K562 (cell line): ENCODE measurements around the gene PCBP4. TPM values are rescaled to one million over a fixed set of nuclear protein-coding genes. Genes with fewer than 3 reads are reported as not detected.

Experiments used
- ATAC-seq: fragments of 200-7000 bp; cut with Tn5 transposase; 3 replicates; pipeline ENCODE4 v1.9.1; 2020; ENCODE audit warnings: moderate library complexity
- BruUV-seq: library from RNA; stranded (reverse); fragments of 400-500 nt; replicated peaks from 2 replicates; lab custom pipeline; 2021; lab: Mats Ljungman, UMichigan
- CTCF ChIA-PET: fragments of 300-600 bp; formaldehyde crosslinking; extraction: SDS; loops from one replicate; lab custom pipeline; 2021; ENCODE audit warnings: low intra/inter-chr PET ratio; lab: Yijun Ruan, JAX
- POLR2A ChIA-PET: fragments of 300-600, 350-650 bp; sonication (Branson Sonifier 250); formaldehyde crosslinking; extraction: SDS; loops from one replicate; lab custom pipeline; 2021; ENCODE audit warnings: antibody characterized with exemption, inconsistent platforms; lab: Yijun Ruan, JAX
- DNase-seq, 4 experiments: peaks; one replicate each; pipeline versions ENCODE4 v3.0.0 to v3.0.0-alpha.2; 2011 to 2018; ENCODE audit warnings: low spot score in 3 of 4, mixed read lengths in 3 of 4; ENCODE audit errors: extremely low read depth in 1 of 4
- FAIRE-seq: peaks from 2 replicates; lab custom pipeline; 2011; peaks lifted over from hg19 to GRCh38; lab: Jason Lieb, UNC
- H2AFZ ChIP-seq: 2 replicates; pipeline ENCODE4 v1.6.0; 2011; ENCODE audit warnings: low read depth, low read length, control low read depth, inconsistent platforms
- H3K27ac ChIP-seq: fragments of 200-600 bp; 3 replicates; pipeline ENCODE4 v1.8.0; 2011; ENCODE audit warnings: low read depth, mild to moderate bottlenecking, control low read depth, inconsistent platforms, low read length, moderate library complexity, mixed read lengths; ENCODE audit errors: extremely low read depth
- H3K27me3 ChIP-seq, 2 experiments: fragments of 300-600 bp in 1 of 2; 2 replicates in 1 of 2; 3 replicates in 1 of 2; pipeline versions ENCODE4 v1.6.0 to v1.8.0; 2011; ENCODE audit warnings: inconsistent platforms in 2 of 2, low read length in 2 of 2, mild to moderate bottlenecking in 1 of 2, mixed read lengths in 1 of 2, moderate library complexity in 1 of 2; ENCODE audit not compliant: control insufficient read depth in 2 of 2, insufficient read depth in 2 of 2
- H3K36me3 ChIP-seq: fragments of 300-600 bp; 3 replicates; pipeline ENCODE4 v1.8.0; 2011; ENCODE audit warnings: mild to moderate bottlenecking, low read length, inconsistent platforms; ENCODE audit not compliant: control insufficient read depth, insufficient read depth
- H3K4me1 ChIP-seq, 2 experiments: fragments of 200-600 bp in 1 of 2; replicated peaks in 1 of 2; 2 replicates in 1 of 2; 3 replicates in 1 of 2; pipeline versions ENCODE4 v1.5.1 to v1.8.0; 2011; ENCODE audit warnings: inconsistent platforms in 2 of 2, low read length in 2 of 2, mild to moderate bottlenecking in 1 of 2, mixed read lengths in 1 of 2, moderate library complexity in 1 of 2; ENCODE audit not compliant: control insufficient read depth in 2 of 2, insufficient read depth in 2 of 2
- H3K4me2 ChIP-seq: 2 replicates; pipeline ENCODE4 v1.6.1; 2011; ENCODE audit warnings: low read length, control low read depth, inconsistent platforms, mixed read lengths; ENCODE audit not compliant: insufficient read depth
- H3K4me3 ChIP-seq: fragments of 200-600 bp; sonication (generic), shearing (Covaris generic); 2 replicates; pipeline ENCODE4 v1.5.1; 2016; ENCODE audit warnings: control low read depth, inconsistent platforms
- H3K79me2 ChIP-seq: fragments of 200-600 bp; 3 replicates; pipeline ENCODE4 v1.8.0; 2011; ENCODE audit warnings: low read length, inconsistent platforms; ENCODE audit not compliant: control insufficient read depth, insufficient read depth
- H3K9ac ChIP-seq, 2 experiments: 2 replicates each; pipeline versions ENCODE4 v1.6.0 to v1.6.1; 2011; ENCODE audit warnings: low read depth in 2 of 2, low read length in 2 of 2, control low read depth in 1 of 2, inconsistent platforms in 1 of 2, mild to moderate bottlenecking in 1 of 2, mixed read lengths in 1 of 2; ENCODE audit not compliant: insufficient read depth in 1 of 2
- H3K9me1 ChIP-seq: one replicate; pipeline ENCODE4 v1.6.0; 2011; ENCODE audit warnings: inconsistent platforms, mild to moderate bottlenecking, low read length, moderate library complexity; ENCODE audit not compliant: control insufficient read depth, insufficient read depth
- H3K9me3 ChIP-seq: replicated peaks from 2 replicates; pipeline ENCODE4 v1.5.1; 2011; ENCODE audit warnings: low read depth, low read length, inconsistent platforms; ENCODE audit not compliant: control insufficient read depth, insufficient read depth
- H4K20me1 ChIP-seq: replicated peaks from 2 replicates; pipeline ENCODE4 v1.6.1; 2011; ENCODE audit warnings: low read length, inconsistent platforms, mixed read lengths; ENCODE audit not compliant: control insufficient read depth, insufficient read depth
- AFF1 ChIP-seq, 2 experiments: fragments of 450-650 bp; IDR thresholded peaks; 2 replicates each; pipeline ENCODE4 v1.6.1; 2018; ENCODE audit warnings: mild to moderate bottlenecking in 2 of 2, low read depth in 1 of 2; ENCODE audit not compliant: partially characterized antibody in 2 of 2
- ASH1L ChIP-seq: fragments of 450-650 bp; IDR thresholded peaks from 2 replicates; pipeline ENCODE4 v1.6.1; 2018; ENCODE audit warnings: borderline replicate concordance, mild to moderate bottlenecking, low read depth; ENCODE audit not compliant: partially characterized antibody
- E2F6 ChIP-seq, 2 experiments: IDR thresholded peaks; 2 replicates each; pipeline ENCODE4 v1.6.1; 2011; ENCODE audit warnings: borderline replicate concordance in 1 of 2, control low read depth in 1 of 2, low read depth in 1 of 2, low read length in 1 of 2, mild to moderate bottlenecking in 1 of 2, mixed read lengths in 1 of 2, moderate library complexity in 1 of 2; ENCODE audit not compliant: insufficient read depth in 1 of 2, insufficient read length in 1 of 2, poor library complexity in 1 of 2, severe bottlenecking in 1 of 2; ENCODE audit errors: extremely low read depth in 1 of 2
- FIP1L1 ChIP-seq: fragments of 200-400 bp; formaldehyde crosslinking; IDR thresholded peaks from 2 replicates; pipeline ENCODE4 v1.6.1; 2018; ENCODE audit warnings: mild to moderate bottlenecking, low read depth, low read length; ENCODE audit not compliant: poor library complexity, severe bottlenecking
- GABPA ChIP-seq: fragments of 200-800 bp; sonication (Bioruptor generic); conservative IDR thresholded peaks from 2 replicates; pipeline ENCODE4 v1.6.1; 2016; ENCODE audit warnings: low read depth, missing genetic modification characterization, missing compliant biosample characterization
- GATAD2B ChIP-seq: fragments of 450-650 bp; IDR thresholded peaks from 2 replicates; pipeline ENCODE4 v1.6.1; 2017; ENCODE audit warnings: mild to moderate bottlenecking, borderline replicate concordance
- MYC ChIP-seq, 2 experiments: fragments of 250-450 bp in 1 of 2; sonication (Bioruptor Pico) in 1 of 2; IDR thresholded peaks; 2 replicates each; pipeline versions ENCODE4 v1.5.1 to v1.6.1; 2012 to 2021; ENCODE audit warnings: low read depth in 2 of 2, borderline replicate concordance in 1 of 2, improper control_type of control experiment in 1 of 2, low read length in 1 of 2, mild to moderate bottlenecking in 1 of 2, moderate library complexity in 1 of 2
- NFRKB ChIP-seq: fragments of 450-650 bp; IDR thresholded peaks from 2 replicates; pipeline ENCODE4 v1.6.1; 2016; ENCODE audit warnings: low read depth
- PYGO2 ChIP-seq: fragments of 450-650 bp; IDR thresholded peaks from 2 replicates; pipeline ENCODE4 v1.6.1; 2016; ENCODE audit warnings: mild to moderate bottlenecking, missing genetic modification characterization, moderate library complexity, missing compliant biosample characterization
- RBBP5 ChIP-seq: fragments of 200-600 bp; sonication (generic); IDR thresholded peaks from 2 replicates; pipeline ENCODE4 v1.6.1; 2012; ENCODE audit warnings: borderline replicate concordance, mild to moderate bottlenecking, low read length, control low read depth, inconsistent platforms; ENCODE audit not compliant: insufficient read depth, poor library complexity, severe bottlenecking
- RBFOX2 ChIP-seq: fragments of 200-400 bp; formaldehyde crosslinking; IDR thresholded peaks from 2 replicates; pipeline ENCODE4 v1.6.1; 2017; ENCODE audit warnings: low read depth, mild to moderate bottlenecking, low read length, moderate library complexity
- SRSF1 ChIP-seq: fragments of 200-400 bp; formaldehyde crosslinking; IDR thresholded peaks from 2 replicates; pipeline ENCODE4 v1.6.1; 2017; ENCODE audit warnings: mild to moderate bottlenecking, low read depth, low read length, moderate library complexity
- ZNF124 ChIP-seq: sonication (generic); formaldehyde crosslinking; IDR thresholded peaks from 2 replicates; pipeline ENCODE4 v1.8.1; 2022; ENCODE audit warnings: missing genetic modification reagents
- ZNF347 ChIP-seq: fragments of 450-650 bp; formaldehyde crosslinking; IDR thresholded peaks from 2 replicates; pipeline ENCODE4 v1.4.0; 2020; ENCODE audit warnings: low read depth, mild to moderate bottlenecking, moderate library complexity
- WGBS: fragments of 100-300 bp; shearing (Covaris generic); methylation state at CpG from one replicate; pipeline ENCODE4 v1.1.6; 2016; ENCODE audit warnings: low coverage, mixed read lengths; ENCODE audit not compliant: insufficient coverage; ENCODE audit errors: missing lambda C conversion rate; 5-methylcytosine and 5-hydroxymethylcytosine counted together
- in situ Hi-C: fragments of 300-500 bp; cut with MboI; formaldehyde crosslinking; loops from 4 replicates; pipeline ENCODE4 v1.15.0; 2018; ENCODE audit warnings: inconsistent platforms, mixed read lengths
- intact Hi-C: fragments of 100-400 bp; cut with micrococcal nuclease; formaldehyde crosslinking; loops from 2 replicates; pipeline ENCODE4 v1.14.2; 2022
- polyA plus RNA-seq, 8 experiments: library from polyadenylated mRNA; depleted of rRNA in 4 of 8; stranded (reverse) in 5 of 8; unstranded in 3 of 8; fragments of >200 nt; fragmentation: Nextera tagmentation in 2 of 8; fragmentation: Illumina TruSeq in 1 of 8; extraction: Ambion mirVana in 2 of 8; extraction: Trizol in 1 of 8; gene quantifications; 2 replicates each; pipeline versions ENCODE4 v1.2.1 to v1.2.3, GENCODE V29; 2011 to 2014; ENCODE audit warnings: inconsistent platforms in 1 of 8, missing spikeins in 1 of 8
- total RNA-seq, 7 experiments: library from RNA; depleted of rRNA in 6 of 7; stranded (reverse); fragments of >200 nt in 6 of 7; fragmentation: Illumina TruSeq in 2 of 7; extraction: Trizol in 2 of 7; gene quantifications; 2 replicates each; pipeline versions ENCODE4 v1.2.1 to v1.2.3, GENCODE V29; 2011 to 2021; ENCODE audit warnings: low replicate concordance in 1 of 7
- TF ChIP-seq, protein P1 (sequence below): IDR thresholded peaks from 2 replicates; pipeline ENCODE4 v1.6.1; 2014; ENCODE audit warnings: antibody characterized with exemption

Gene PCBP4
- total and polyA plus RNA-seq, 9 of the 15 experiments (the other 6 are each of a cell fraction or from before 2014, with no cell fraction given), result 0.06 to 5.8 (median 2.6) TPM

GRCh38 chr3:51960386-51960785, 6.9 kb downstream of the PCBP4 start:
- DNase-seq, result no peak
- Histone ChIP-seq H3K4me2 (no peak overlapping the region), H3K9me3 (no peaks in the 10 kb centered on the region), H3K9ac (peak overlapping the region in 1 of 2 experiments; percentile 20; a peak in 2 of 4 replicates), H3K4me3 (no peak overlapping the region), H2AFZ (no peak overlapping the region), H3K27me3 (peaks cover 0 to 17% of the 10 kb centered on the region in 2 experiments; a peak in 2 of 5 replicates), H3K36me3 (no peaks in the 10 kb centered on the region), H3K9me1 (no peaks in the 10 kb centered on the region), H3K79me2 (no peaks in the 10 kb centered on the region), H3K27ac (no peak overlapping the region), H3K4me1 (peaks cover 0 to 23% of the 10 kb centered on the region in 2 experiments; a peak in 2 of 5 replicates), H4K20me1 (0 out of 2 replicates have a peak, but pooled peaks cover 6% of the 10 kb centered on the region)
- no TSS peak for BruUV-seq
- POLR2A ChIA-PET, result no interaction called here
- CTCF ChIA-PET, result no interaction called here
- 14% methylated on average over 9 of the region's 10 CpGs for WGBS
- no peak for FAIRE-seq
- in situ Hi-C loops (no loop called here), intact Hi-C loops (no loop called here)
- no peak for ATAC-seq
- TF ChIP-seq RBBP5 (no peak), RBFOX2 (no peak), FIP1L1 (no peak), SRSF1 (no peak), ASH1L (no peak), ZNF124 (CRISPR knock-in tag) (no peak), ZNF347 (CRISPR knock-in tag) (no peak), NFRKB (no peak), GATAD2B (no peak), AFF1 (IDR thresholded peaks at IDR 0.05; ENCODE audit: low read depth in 1 of 2, partially characterized antibody in 2 of 2) (no peak), PYGO2 (no peak), E2F6 (IDR thresholded peaks at IDR 0.05; ENCODE audit: borderline replicate concordance in 1 of 2, extremely low read depth in 1 of 2, insufficient read depth in 1 of 2, insufficient read length in 1 of 2, low read depth in 1 of 2, low read length in 1 of 2, poor library complexity in 1 of 2, severe bottlenecking in 1 of 2) (no peak), GABPA (tag) (no peak), MYC (IDR thresholded peaks at IDR 0.05; ENCODE audit: low read depth, low read length) (no peak), MYC (CRISPR knock-in tag; IDR thresholded peaks at IDR 0.05; ENCODE audit: borderline replicate concordance, low read depth) (no peak)
- TF ChIP-seq, protein P1, sequence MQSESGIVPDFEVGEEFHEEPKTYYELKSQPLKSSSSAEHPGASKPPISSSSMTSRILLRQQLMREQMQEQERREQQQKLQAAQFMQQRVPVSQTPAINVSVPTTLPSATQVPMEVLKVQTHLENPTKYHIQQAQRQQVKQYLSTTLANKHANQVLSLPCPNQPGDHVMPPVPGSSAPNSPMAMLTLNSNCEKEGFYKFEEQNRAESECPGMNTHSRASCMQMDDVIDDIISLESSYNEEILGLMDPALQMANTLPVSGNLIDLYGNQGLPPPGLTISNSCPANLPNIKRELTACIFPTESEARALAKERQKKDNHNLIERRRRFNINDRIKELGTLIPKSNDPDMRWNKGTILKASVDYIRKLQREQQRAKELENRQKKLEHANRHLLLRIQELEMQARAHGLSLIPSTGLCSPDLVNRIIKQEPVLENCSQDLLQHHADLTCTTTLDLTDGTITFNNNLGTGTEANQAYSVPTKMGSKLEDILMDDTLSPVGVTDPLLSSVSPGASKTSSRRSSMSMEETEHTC, result no peak
